GM23248 (cell line): Measurements from ENCODE around the gene GNB5. TPM values are rescaled to one million over a fixed set of nuclear protein-coding genes. Genes with fewer than 3 reads are reported as not detected.
A peak's percentile ranks its signal among the peaks of the same experiment; 100 is the strongest.

Source experiments
- DNase-seq: peaks from one replicate; pipeline ENCODE4 v3.0.0-alpha.2; 2015
- H2AFZ ChIP-seq: fragments of 200-600 bp; sonication (generic); 2 replicates; pipeline ENCODE4 v1.6.1; 2016; ENCODE audit warnings: antibody characterized with exemption
- H3F3A ChIP-seq: fragments of 200-600 bp; sonication (generic); 2 replicates; pipeline ENCODE4 v1.6.1; 2016; ENCODE audit warnings: mild to moderate bottlenecking, antibody characterized with exemption, mixed run types; ENCODE audit not compliant: insufficient read depth
- H3K27ac ChIP-seq: fragments of 200-600 bp; sonication (generic); 2 replicates; pipeline ENCODE4 v1.5.1; 2016; ENCODE audit warnings: mild to moderate bottlenecking
- H3K27me3 ChIP-seq: fragments of 200-600 bp; sonication (generic); replicated peaks from 2 replicates; pipeline ENCODE4 v1.6.1; 2016; ENCODE audit warnings: mild to moderate bottlenecking; ENCODE audit not compliant: insufficient read depth
- H3K36me3 ChIP-seq: fragments of 200-600 bp; sonication (generic); 2 replicates; pipeline ENCODE4 v1.6.1; 2016; ENCODE audit warnings: low read depth, mild to moderate bottlenecking
- H3K4me1 ChIP-seq: fragments of 200-600 bp; sonication (generic); 2 replicates; pipeline ENCODE4 v1.6.1; 2016; ENCODE audit warnings: mild to moderate bottlenecking; ENCODE audit not compliant: insufficient read depth
- H3K4me2 ChIP-seq: fragments of 200-600 bp; sonication (generic); one replicate; pipeline ENCODE4 v1.6.1; 2016; ENCODE audit warnings: mild to moderate bottlenecking; ENCODE audit not compliant: unreplicated experiment
- H3K4me3 ChIP-seq: fragments of 200-600 bp; sonication (generic); 2 replicates; pipeline ENCODE4 v1.5.1; 2016; ENCODE audit warnings: mild to moderate bottlenecking
- H3K79me2 ChIP-seq: fragments of 200-600 bp; sonication (generic); 2 replicates; pipeline ENCODE4 v1.6.1; 2016; ENCODE audit warnings: mild to moderate bottlenecking; ENCODE audit not compliant: insufficient read depth
- H3K9ac ChIP-seq: fragments of 200-600 bp; sonication (generic); 2 replicates; pipeline ENCODE4 v1.6.1; 2016; ENCODE audit warnings: mild to moderate bottlenecking
- H3K9me2 ChIP-seq: fragments of 200-600 bp; sonication (generic); 2 replicates; pipeline ENCODE4 v1.6.1; 2016; ENCODE audit warnings: mixed run types, mild to moderate bottlenecking, moderate library complexity; ENCODE audit not compliant: insufficient read depth
- H3K9me3 ChIP-seq: fragments of 200-600 bp; sonication (generic); one replicate; pipeline ENCODE4 v1.6.1; 2017; ENCODE audit warnings: low read depth
- H4K20me1 ChIP-seq: fragments of 200-600 bp; sonication (generic); 2 replicates; pipeline ENCODE4 v1.6.0; 2016; ENCODE audit not compliant: insufficient read depth
- EZH2 ChIP-seq: fragments of 200-600 bp; sonication (generic); IDR thresholded peaks from 2 replicates; pipeline ENCODE4 v1.6.1; 2018; ENCODE audit warnings: antibody characterized with exemption, mild to moderate bottlenecking; ENCODE audit not compliant: insufficient read depth, poor library complexity, severe bottlenecking
- EZH2phosphoT487 ChIP-seq: fragments of 200-600 bp; sonication (generic); IDR thresholded peaks from 2 replicates; pipeline ENCODE4 v1.6.1; 2018; ENCODE audit warnings: antibody characterized with exemption, moderate library complexity, mild to moderate bottlenecking, low read depth; ENCODE audit not compliant: insufficient read depth
- WGBS, 2 experiments: methylation state at CpG; one replicate each; pipeline ENCODE4 v1.1.6; 2015 to 2017; ENCODE audit warnings: low lambda C conversion rate in 2 of 2, low coverage in 1 of 2; ENCODE audit errors: missing lambda C conversion rate in 2 of 2; 5-methylcytosine and 5-hydroxymethylcytosine counted together
- in situ Hi-C: fragments of 300-500 bp; cut with MboI; formaldehyde crosslinking; loops from 2 replicates; pipeline ENCODE4 v1.15.0; 2020
- polyA plus RNA-seq: library from polyadenylated mRNA; unstranded; fragments of >200 nt; fragmentation: Nextera tagmentation; extraction: Ambion mirVana; gene quantifications from 2 replicates; pipeline ENCODE4 v1.2.1, GENCODE V29; 2016
- total RNA-seq: library from RNA; depleted of rRNA; stranded (reverse); fragments of >200 nt; shearing (Covaris generic); gene quantifications from 2 replicates; pipeline ENCODE4 v1.2.3, GENCODE V29; 2014

Gene GNB5
- total and polyA plus RNA-seq, 2 experiments from 2014 or later: 39.9 to 42.8 TPM

DNA sequence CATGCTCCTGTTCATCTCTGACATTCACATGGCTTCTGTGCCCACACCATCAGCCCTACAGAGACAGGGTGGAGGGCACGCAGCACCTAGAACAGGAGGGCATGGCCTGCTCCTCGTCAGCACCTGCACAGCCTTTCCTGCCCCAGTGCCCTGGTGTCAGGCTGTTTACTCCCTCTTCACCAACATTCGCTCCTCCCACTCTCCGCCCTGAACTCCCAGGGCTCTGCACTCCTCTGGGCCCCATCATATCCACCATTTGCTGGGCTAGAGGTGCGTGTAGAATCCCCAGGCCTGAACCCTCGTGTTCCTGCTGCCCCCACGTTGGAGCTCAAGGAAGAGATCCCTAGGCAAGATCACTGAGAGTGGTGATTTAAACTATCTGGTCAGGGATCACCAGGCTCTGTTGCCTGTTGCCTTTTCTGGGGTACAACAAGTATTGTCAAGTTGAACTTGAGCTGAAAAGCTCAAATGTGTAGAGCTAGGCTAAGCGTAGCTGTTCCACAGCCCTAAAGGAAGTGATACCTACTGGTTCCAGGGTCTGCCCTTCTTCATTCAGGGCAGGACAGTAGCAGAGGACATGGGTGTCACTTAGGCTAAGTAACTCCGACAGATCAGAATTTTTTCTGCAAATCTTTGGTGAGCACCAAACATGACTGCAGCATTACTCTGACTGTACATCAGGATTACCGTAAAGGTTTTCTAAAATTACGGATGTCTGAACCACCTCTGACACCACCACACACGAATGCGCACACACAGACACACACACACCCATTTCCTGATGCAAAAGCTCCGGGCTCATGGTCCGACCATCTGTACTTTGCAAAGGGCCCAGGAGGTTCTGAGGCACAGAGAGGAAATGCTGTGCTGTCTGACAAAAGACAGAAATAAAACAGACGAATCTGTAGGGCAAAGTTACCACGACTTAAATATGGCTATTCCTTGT lies 43.7 kb upstream of the GNB5 start:
- H3F3A ChIP-seq: peaks cover 13% of the 10 kb centered on the region; the same call in 1 of the 2 replicates
- no peak for DNase-seq
- in situ Hi-C loops: no loop called here
- 82% methylated on average over 17 of the region's 17 CpGs for WGBS, 2 experiments
- H4K20me1 ChIP-seq: no peaks in the 10 kb centered on the region
- no peak overlapping the region for H3K4me3 ChIP-seq
- no peaks in the 10 kb centered on the region for H3K9me3 ChIP-seq
- TF ChIP-seq EZH2phosphoT487 (no peak), EZH2 (no peak)
- H3K36me3 ChIP-seq: no peaks in the 10 kb centered on the region
- peaks cover 18% of the 10 kb centered on the region for H3K4me1 ChIP-seq
- no peaks in the 10 kb centered on the region for H3K9me2 ChIP-seq
- H3K27ac ChIP-seq: no peak overlapping the region
- no peak overlapping the region for H3K9ac ChIP-seq
- H3K79me2 ChIP-seq: no peaks in the 10 kb centered on the region
- no peaks in the 10 kb centered on the region for H3K27me3 ChIP-seq
- no peak overlapping the region for H2AFZ ChIP-seq
- H3K4me2 ChIP-seq: no peak overlapping the region

DNA sequence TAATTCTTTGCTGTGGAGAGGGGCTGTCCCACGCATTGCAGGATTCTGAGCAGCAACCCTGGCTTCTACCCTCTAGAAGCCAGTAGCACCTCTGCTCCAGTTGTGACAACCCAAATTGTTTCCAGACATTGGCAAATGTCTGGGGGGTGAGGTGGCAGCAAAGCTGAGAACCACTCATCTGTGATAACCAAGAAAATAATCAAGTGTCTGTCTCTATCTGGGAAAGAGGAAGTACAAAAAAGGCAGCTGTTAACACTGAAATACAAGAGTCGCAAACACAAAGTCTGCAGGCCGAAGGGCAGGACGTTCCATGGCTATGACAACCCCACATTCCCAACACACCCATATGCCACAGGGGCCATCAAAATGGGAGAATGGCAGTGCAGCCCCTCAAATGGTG lies 42.2 kb upstream of the GNB5 start:
- peak; percentile 57 for DNase-seq
- peaks cover 13% of the 10 kb centered on the region; the same call in 1 of the 2 replicates for H3F3A ChIP-seq
- TF ChIP-seq EZH2phosphoT487 (no peak), EZH2 (no peak)
- no peaks in the 10 kb centered on the region for H3K9me3 ChIP-seq
- WGBS, 2 experiments: 16 to 17% methylated on average over 4 of the region's 4 CpGs
- in situ Hi-C loops: no loop called here
- peak overlapping the region; percentile 70 for H3K4me2 ChIP-seq
- H3K9ac ChIP-seq: no peak overlapping the region
- no peaks in the 10 kb centered on the region for H3K36me3 ChIP-seq
- H3K27ac ChIP-seq: peak overlapping the region; percentile 32
- no peaks in the 10 kb centered on the region for H4K20me1 ChIP-seq
- peaks cover 18% of the 10 kb centered on the region for H3K4me1 ChIP-seq
- H2AFZ ChIP-seq: peak overlapping the region; percentile 67
- H3K4me3 ChIP-seq: peak overlapping the region; percentile 35
- H3K9me2 ChIP-seq: no peaks in the 10 kb centered on the region
- no peaks in the 10 kb centered on the region for H3K27me3 ChIP-seq
- no peaks in the 10 kb centered on the region for H3K79me2 ChIP-seq

DNA sequence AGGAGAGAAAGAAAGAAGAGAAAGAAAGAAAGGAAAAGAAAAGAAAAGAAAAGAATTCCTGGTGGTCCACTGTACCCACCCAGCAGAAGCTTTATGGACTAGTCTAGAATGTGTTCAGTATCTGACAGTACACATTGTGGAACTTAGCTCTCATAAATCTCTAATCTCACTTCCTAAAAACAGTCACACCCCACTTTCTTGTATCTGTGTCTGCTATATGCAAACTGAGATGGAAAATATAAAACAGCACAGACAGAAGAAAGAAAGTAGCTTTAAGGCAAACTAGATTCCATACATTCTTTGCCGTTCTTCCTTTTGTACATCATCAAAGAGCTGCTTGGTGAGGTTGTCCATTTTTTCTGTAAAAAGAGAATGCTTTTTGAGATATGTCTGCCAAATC lies 41.1 kb upstream of the GNB5 start:
- H3K4me2 ChIP-seq: peak overlapping the region; percentile 55
- no peak overlapping the region for H3K4me3 ChIP-seq
- no peak overlapping the region for H3K9ac ChIP-seq
- 33 to 70% methylated on average over 1 of the region's 1 CpG for WGBS, 2 experiments
- H3K9me3 ChIP-seq: no peaks in the 10 kb centered on the region
- H3K36me3 ChIP-seq: no peaks in the 10 kb centered on the region
- H3K27ac ChIP-seq: no peak overlapping the region
- no peak for TF ChIP-seq EZH2phosphoT487
- TF ChIP-seq EZH2: no peak
- H3K79me2 ChIP-seq: no peaks in the 10 kb centered on the region
- DNase-seq: peak; percentile 19
- H4K20me1 ChIP-seq: no peaks in the 10 kb centered on the region
- H2AFZ ChIP-seq: peak overlapping the region; percentile 30
- peaks cover 13% of the 10 kb centered on the region; the same call in 1 of the 2 replicates for H3F3A ChIP-seq
- no peaks in the 10 kb centered on the region for H3K27me3 ChIP-seq
- peaks cover 18% of the 10 kb centered on the region for H3K4me1 ChIP-seq
- in situ Hi-C loops: no loop called here
- H3K9me2 ChIP-seq: no peaks in the 10 kb centered on the region

DNA sequence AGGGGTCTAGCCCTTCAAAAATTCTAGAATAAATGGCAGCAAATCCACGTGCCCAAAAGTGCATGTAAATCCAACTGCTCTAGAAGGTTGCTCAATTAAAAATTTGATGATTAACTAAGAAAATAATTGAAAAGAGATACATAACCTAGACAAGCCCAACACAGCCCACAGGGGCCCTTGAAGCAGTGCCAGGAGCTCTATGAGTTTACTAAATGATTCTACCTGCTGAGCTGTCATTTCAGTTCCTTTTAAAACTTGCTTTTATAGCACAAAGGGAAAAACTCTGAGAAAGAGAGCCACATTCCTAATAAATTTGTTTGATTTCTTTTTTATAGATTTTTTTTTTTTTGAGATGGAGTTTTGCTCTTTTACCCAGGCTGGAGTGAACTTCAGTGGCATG lies 38.9 kb upstream of the GNB5 start:
- Histone ChIP-seq H3K79me2 (no peaks in the 10 kb centered on the region), H3K9me2 (no peaks in the 10 kb centered on the region), H3K4me1 (peaks cover 18% of the 10 kb centered on the region), H3F3A (peaks cover 13% of the 10 kb centered on the region; the same call in 1 of the 2 replicates), H3K27ac (no peak overlapping the region), H3K9ac (no peak overlapping the region), H2AFZ (no peak overlapping the region), H3K9me3 (no peaks in the 10 kb centered on the region), H3K36me3 (no peaks in the 10 kb centered on the region), H3K27me3 (no peaks in the 10 kb centered on the region), H4K20me1 (no peaks in the 10 kb centered on the region), H3K4me3 (no peak overlapping the region), H3K4me2 (no peak overlapping the region)
- DNase-seq: no peak
- 89 to 92% methylated on average over 1 of the region's 1 CpG for WGBS, 2 experiments
- in situ Hi-C loops: no loop called here
- TF ChIP-seq EZH2 (no peak), EZH2phosphoT487 (no peak)
